Central memory CD8-positive, alpha-beta T cell (primary cell): ENCODE measurements around the gene DCAF5.

ENCODE experiments used
- ATAC-seq: fragments of 150-1000 bp; cut with Tn5 transposase; replicated peaks from 2 replicates; pipeline ENCODE4 v1.10.0; 2022; ENCODE audit warnings: mild to moderate bottlenecking, moderate FRiP score, moderate number of reproducible peaks; ENCODE audit not compliant: poor library complexity, severe bottlenecking; ENCODE audit errors: extremely low read depth
- DNase-seq, 2 donors: peaks; one replicate each; pipeline ENCODE4 v3.0.0; 2021; ENCODE audit warnings: low spot score in 2 of 2
- H3K27ac Mint-ChIP-seq: one replicate; pipeline ENCODE4 v1.8.0; 2022; ENCODE audit warnings: low read depth, mild to moderate bottlenecking, moderate library complexity, mixed read lengths
- H3K27me3 Mint-ChIP-seq: one replicate; pipeline ENCODE4 v1.8.0; 2022; ENCODE audit warnings: mixed read lengths
- H3K36me3 Mint-ChIP-seq: one replicate; pipeline ENCODE4 v1.8.0; 2022; ENCODE audit warnings: mild to moderate bottlenecking, moderate library complexity, mixed read lengths; ENCODE audit not compliant: insufficient read depth
- H3K4me1 Mint-ChIP-seq: one replicate; pipeline ENCODE4 v1.8.0; 2022; ENCODE audit warnings: mixed read lengths
- H3K4me3 Mint-ChIP-seq: one replicate; pipeline ENCODE4 v1.8.0; 2022; ENCODE audit warnings: mild to moderate bottlenecking, moderate library complexity, mixed read lengths
- H3K9me3 Mint-ChIP-seq: one replicate; pipeline ENCODE4 v1.8.0; 2022; ENCODE audit warnings: mixed read lengths

Gene DCAF5

DNA sequence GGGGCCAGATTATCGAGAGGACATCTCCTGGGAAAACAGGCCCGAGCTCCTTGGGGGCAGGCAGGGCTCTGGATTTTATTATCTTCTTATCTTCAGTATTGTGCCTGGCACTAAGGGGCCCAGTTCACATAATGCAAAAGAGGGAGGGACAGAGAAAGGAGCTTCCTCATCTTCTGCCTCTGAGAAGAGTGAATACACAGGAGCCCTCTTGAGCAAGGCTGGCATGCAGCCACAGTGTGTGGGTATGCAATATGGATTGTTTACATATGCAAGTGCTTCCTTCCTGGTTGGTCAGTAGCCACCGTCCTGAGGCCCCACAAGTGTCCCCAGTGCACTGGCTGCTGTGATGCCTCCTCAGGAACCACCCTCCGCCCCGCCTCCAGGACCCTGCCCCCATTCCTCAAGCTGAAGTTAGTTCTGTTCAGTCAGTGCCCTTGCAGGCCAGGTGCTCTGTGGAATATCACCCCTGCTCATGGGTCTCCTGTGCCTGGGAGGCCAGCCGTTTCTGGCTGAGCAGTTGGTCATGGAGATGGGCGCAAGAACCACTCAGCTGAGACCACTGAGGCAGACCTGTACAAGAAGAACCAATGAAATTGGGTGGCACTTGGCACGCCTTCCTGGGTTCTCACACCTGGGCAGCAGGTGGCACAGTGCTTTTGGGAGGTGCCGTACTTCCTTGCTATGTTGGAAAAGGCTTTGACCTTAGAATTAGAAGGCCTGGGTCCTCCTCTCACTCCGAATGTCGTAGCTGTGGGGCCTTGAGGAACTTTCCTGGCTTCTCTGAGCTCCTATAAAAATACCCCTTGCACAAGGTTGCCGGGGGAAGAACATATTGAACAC, 138.8 kb downstream of the DCAF5 start:
- H3K4me1 Mint-ChIP-seq = no peaks in the 10 kb centered on the region
- no peaks in the 10 kb centered on the region for H3K9me3 Mint-ChIP-seq
- ATAC-seq (no peak), DNase-seq (no peak)
- H3K27me3 Mint-ChIP-seq = no peaks in the 10 kb centered on the region
- peaks cover 2% of the 10 kb centered on the region for H3K36me3 Mint-ChIP-seq
- H3K4me3 Mint-ChIP-seq = no peak overlapping the region
- H3K27ac Mint-ChIP-seq = no peak overlapping the region

DNA sequence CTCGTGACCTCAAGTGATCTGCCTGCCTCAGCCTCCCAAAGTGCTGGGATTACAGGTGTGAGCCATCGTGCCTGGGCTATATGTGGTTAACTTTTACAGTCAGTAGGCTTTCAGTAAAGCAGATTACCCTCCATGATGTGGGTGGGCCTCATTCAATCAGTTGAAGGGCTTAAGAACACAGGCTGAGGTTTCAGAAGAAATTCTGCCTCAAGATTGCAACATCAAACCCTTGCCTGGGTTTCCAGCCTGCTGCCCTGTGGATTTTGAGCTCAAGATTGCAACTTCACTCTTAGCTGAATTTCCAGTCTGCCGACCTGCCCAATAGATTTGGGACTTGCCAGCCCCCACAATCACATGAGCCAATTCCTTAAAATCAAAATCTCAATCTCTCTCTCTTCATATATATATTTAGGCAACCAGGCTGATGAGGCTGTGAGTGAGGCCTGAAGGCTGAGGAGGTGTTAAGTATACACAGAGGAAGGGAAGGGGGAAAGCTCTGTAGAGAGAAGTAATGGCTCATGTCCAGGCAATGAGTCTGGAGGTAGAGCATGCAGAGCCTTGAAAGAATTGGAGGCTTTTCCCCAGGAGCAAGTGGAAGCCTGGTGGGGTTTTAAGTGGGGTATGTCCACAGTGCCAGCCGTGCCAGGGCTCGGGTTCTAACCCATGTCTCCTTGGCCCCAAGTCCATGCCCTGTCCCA, 140.5 kb downstream of the DCAF5 start:
- H3K9me3 Mint-ChIP-seq = no peaks in the 10 kb centered on the region
- H3K4me3 Mint-ChIP-seq = no peak overlapping the region
- H3K4me1 Mint-ChIP-seq = no peaks in the 10 kb centered on the region
- no peak overlapping the region for H3K27ac Mint-ChIP-seq
- no peaks in the 10 kb centered on the region for H3K27me3 Mint-ChIP-seq
- no peak for DNase-seq
- ATAC-seq = no peak
- H3K36me3 Mint-ChIP-seq = peaks cover 2% of the 10 kb centered on the region

DNA sequence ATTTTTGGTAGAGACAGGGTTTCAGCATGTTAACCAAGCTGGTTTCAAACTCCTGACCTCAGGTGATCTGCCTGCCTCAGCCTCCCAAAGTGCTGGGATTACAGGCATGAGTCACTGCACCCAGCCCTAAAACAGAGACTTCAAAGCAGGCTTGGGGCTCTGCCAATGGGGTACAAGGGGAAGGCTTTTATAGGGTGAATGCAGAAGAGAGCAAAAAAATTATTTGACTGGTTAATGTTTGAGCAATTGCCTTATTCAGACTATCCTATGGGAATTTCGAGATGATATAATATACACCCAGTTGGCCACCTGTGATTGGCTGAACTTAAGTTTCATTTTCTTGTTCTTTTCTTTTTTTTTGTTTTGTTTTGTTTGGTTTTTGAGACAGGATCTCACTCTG, 142.3 kb downstream of the DCAF5 start:
- DNase-seq = no peak
- Mint-ChIP-seq H3K4me3 (no peak overlapping the region), H3K27me3 (peaks cover 2% of the 10 kb centered on the region), H3K4me1 (no peaks in the 10 kb centered on the region), H3K9me3 (no peaks in the 10 kb centered on the region), H3K27ac (no peak overlapping the region), H3K36me3 (peaks cover 2% of the 10 kb centered on the region)
- no peak for ATAC-seq

GRCh38 chr14:69008421-69008884, 144.5 kb downstream of the DCAF5 start:
- H3K27ac Mint-ChIP-seq = no peak overlapping the region
- no peak overlapping the region for H3K4me3 Mint-ChIP-seq

DNA sequence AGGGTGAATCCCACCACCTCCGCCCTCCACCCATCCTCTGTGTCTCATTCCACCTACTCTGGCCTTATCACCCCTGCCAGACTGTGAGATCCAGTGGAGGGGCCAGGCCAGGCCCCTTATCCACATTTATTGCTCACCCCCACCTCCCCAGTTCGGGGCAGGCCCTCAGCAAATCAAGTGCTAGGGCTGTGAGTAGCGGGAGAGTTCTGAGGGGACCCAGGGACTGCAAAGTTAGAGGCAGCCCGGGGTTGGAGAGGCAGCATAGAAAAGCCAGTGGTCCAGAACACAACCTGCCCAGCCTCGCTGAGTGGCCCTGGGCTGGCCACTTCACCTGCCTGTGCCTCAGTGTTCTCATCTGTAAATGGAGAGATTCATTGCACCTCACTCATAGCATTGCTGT, 146.6 kb downstream of the DCAF5 start:
- Mint-ChIP-seq H3K27ac (no peak overlapping the region), H3K27me3 (peaks cover 35% of the 10 kb centered on the region), H3K4me3 (no peak overlapping the region), H3K4me1 (no peaks in the 10 kb centered on the region), H3K36me3 (peaks cover 2% of the 10 kb centered on the region), H3K9me3 (no peaks in the 10 kb centered on the region)
- DNase-seq (no peak), ATAC-seq (no peak)

More at GRCh38 chr14:69008421-69008884, 144.5 kb downstream of the DCAF5 start:
- no peaks in the 10 kb centered on the region for H3K9me3 Mint-ChIP-seq
- ATAC-seq (no peak), DNase-seq (no peak)
- H3K4me1 Mint-ChIP-seq = no peaks in the 10 kb centered on the region
- peaks cover 24% of the 10 kb centered on the region for H3K27me3 Mint-ChIP-seq
- peaks cover 2% of the 10 kb centered on the region for H3K36me3 Mint-ChIP-seq

- Mint-ChIP-seq H3K9me3 (no peaks in the 10 kb centered on the region), H3K27ac (no peak overlapping the region), H3K4me3 (no peak overlapping the region), H3K27me3 (peaks cover 35% of the 10 kb centered on the region), H3K4me1 (no peaks in the 10 kb centered on the region), H3K36me3 (peaks cover 2% of the 10 kb centered on the region)
- DNase-seq (no peak), ATAC-seq (no peak)
Observed at GRCh38 chr14:69005432-69006148, 147.3 kb downstream of the DCAF5 start.

DNA sequence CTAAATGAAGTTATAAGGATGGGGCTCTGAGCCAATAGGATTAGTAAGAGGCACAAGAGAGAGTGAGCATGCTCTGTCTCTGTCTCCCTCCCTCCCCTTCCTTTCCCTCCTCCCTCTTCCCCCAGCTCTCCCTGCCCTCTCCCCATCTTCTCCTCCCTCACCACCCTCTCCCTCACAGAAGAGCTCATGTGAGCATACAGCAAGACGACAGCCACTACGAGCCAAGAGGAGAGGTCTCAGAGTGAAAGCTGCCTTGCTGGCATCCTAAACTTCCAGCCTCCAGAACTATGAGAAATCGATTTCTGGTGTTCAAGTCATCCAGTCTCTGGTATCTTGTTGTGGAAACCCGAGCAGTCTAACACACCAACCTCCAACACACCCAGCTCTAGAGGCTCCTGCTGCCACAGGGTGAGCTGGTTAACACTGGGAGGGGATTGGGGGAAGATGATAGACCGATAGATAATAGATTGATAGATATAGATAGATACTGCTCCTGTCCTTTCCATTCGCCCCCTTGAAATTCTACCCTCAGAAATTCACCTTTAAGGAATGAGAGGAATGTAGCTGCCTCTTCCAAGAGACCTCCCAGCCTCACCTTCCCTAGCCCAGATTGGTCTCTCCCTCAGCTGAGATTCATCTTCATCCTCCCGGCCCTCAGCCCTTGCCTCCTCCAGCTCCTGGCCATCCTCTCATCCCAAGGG, 148.0 kb downstream of the DCAF5 start:
- H3K4me3 Mint-ChIP-seq = no peak overlapping the region
- no peaks in the 10 kb centered on the region for H3K4me1 Mint-ChIP-seq
- no peak overlapping the region for H3K27ac Mint-ChIP-seq
- no peaks in the 10 kb centered on the region for H3K9me3 Mint-ChIP-seq
- peaks cover under 1% of the 10 kb centered on the region for H3K36me3 Mint-ChIP-seq
- DNase-seq (no peak), ATAC-seq (no peak)
- H3K27me3 Mint-ChIP-seq = peaks cover 35% of the 10 kb centered on the region

GRCh38 chr14:69003626-69004025, 149.3 kb downstream of the DCAF5 start:
- Mint-ChIP-seq H3K9me3 (no peaks in the 10 kb centered on the region), H3K27ac (no peak overlapping the region), H3K4me1 (no peaks in the 10 kb centered on the region), H3K27me3 (peaks cover 35% of the 10 kb centered on the region), H3K36me3 (no peaks in the 10 kb centered on the region), H3K4me3 (no peak overlapping the region)
- no peak for DNase-seq
- ATAC-seq = no peak

- H3K9me3 Mint-ChIP-seq = no peaks in the 10 kb centered on the region
- no peak for ATAC-seq
- no peak overlapping the region for H3K4me3 Mint-ChIP-seq
Observed at GRCh38 chr14:69002069-69002468, 150.8 kb downstream of the DCAF5 start.

GRCh38 chr14:69001375-69001774, 151.5 kb downstream of the DCAF5 start:
- no peak overlapping the region for H3K4me3 Mint-ChIP-seq
- DNase-seq = no peak
- H3K9me3 Mint-ChIP-seq = no peaks in the 10 kb centered on the region
- H3K36me3 Mint-ChIP-seq = peaks cover 2% of the 10 kb centered on the region
- ATAC-seq = no peak
- H3K4me1 Mint-ChIP-seq = no peaks in the 10 kb centered on the region
- peaks cover 35% of the 10 kb centered on the region for H3K27me3 Mint-ChIP-seq
- H3K27ac Mint-ChIP-seq = no peak overlapping the region

More at GRCh38 chr14:69002069-69002468, 150.8 kb downstream of the DCAF5 start:
- no peaks in the 10 kb centered on the region for H3K4me1 Mint-ChIP-seq
- DNase-seq = no peak
- H3K27ac Mint-ChIP-seq = no peak overlapping the region
- H3K36me3 Mint-ChIP-seq = peaks cover 2% of the 10 kb centered on the region
- H3K27me3 Mint-ChIP-seq = peaks cover 35% of the 10 kb centered on the region
